Measurements from ENCODE around the gene MRPL22. TPM values are rescaled to one million over a fixed set of nuclear protein-coding genes. Genes with fewer than 3 reads are reported as not detected.

The MRPL22 gene
- total RNA-seq, 1 experiment from 2014 or later = 27.2 TPM

DNA sequence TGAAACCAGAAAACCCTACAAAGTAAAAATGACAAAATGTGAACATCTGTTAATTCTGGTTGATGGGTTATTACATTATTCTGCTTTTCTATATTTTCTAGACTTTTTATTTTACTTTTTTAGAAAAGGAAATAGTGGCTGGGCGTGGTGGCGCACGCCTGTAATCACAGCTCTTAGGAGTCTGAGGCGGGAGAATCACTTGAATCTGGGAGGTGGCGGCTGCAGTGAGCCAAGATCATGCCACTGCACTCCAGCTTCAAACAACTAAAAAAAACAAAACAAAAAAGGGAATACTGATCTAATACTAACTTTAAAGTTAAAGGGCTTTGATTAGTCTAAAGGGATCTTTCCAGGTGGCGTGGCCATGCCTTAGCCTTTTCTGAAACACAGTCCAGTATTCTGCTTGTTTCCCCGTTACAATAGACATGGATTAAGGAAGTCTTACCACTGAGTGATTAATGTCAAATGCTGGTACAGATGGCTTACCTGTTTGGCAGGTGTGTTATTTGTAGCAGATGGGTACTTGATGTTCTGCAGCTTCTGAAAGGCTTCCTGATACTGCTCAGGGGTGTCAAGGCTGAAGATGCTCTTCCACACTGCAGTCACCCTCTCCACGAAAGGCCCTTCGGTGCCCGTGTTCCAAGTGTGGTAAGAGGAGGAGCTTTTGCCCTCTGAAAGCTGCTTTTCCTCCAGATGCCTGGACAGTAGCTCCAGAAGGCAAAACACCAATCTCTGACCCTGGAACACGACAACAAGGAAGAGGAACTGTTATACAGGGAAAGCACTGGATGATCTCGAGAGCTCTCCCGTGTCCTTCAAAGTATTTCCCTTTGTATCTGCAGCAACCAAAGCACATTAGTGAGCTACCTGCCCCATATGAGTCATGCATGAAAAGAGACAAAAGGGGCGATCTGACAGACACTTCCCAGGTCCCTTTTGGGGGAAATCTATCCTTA is 45.0 kb upstream of the MRPL22 start:
- Histone ChIP-seq H3K36me3 (ENCODE audit: low read depth, low read length) (peaks cover 38% of the 10 kb centered on the region), H3K9me2 (replicated peaks; ENCODE audit: low read length) (no peaks in the 10 kb centered on the region), H3K9me3 (ENCODE audit: low read length) (no peaks in the 10 kb centered on the region), H3K79me2 (ENCODE audit: low read length) (no peaks in the 10 kb centered on the region), H3K4me2 (ENCODE audit: low read length) (no peak overlapping the region), H3K4me1 (ENCODE audit: insufficient read depth, low read length) (no peaks in the 10 kb centered on the region), H3K4me3 (ENCODE audit: low read length) (no peak overlapping the region), H4K20me1 (ENCODE audit: low read length) (no peaks in the 10 kb centered on the region), H3F3A (ENCODE audit: low read length, unreplicated experiment) (no peaks in the 10 kb centered on the region), H3K9ac (ENCODE audit: low read length) (no peak overlapping the region), H2AFZ (ENCODE audit: low read length) (no peak overlapping the region), H3K27me3 (ENCODE audit: low read length) (no peaks in the 10 kb centered on the region), H3K27ac (ENCODE audit: low read length) (no peak overlapping the region)
- CTCF ChIA-PET = no interaction called here
- TF ChIP-seq, protein P1, sequence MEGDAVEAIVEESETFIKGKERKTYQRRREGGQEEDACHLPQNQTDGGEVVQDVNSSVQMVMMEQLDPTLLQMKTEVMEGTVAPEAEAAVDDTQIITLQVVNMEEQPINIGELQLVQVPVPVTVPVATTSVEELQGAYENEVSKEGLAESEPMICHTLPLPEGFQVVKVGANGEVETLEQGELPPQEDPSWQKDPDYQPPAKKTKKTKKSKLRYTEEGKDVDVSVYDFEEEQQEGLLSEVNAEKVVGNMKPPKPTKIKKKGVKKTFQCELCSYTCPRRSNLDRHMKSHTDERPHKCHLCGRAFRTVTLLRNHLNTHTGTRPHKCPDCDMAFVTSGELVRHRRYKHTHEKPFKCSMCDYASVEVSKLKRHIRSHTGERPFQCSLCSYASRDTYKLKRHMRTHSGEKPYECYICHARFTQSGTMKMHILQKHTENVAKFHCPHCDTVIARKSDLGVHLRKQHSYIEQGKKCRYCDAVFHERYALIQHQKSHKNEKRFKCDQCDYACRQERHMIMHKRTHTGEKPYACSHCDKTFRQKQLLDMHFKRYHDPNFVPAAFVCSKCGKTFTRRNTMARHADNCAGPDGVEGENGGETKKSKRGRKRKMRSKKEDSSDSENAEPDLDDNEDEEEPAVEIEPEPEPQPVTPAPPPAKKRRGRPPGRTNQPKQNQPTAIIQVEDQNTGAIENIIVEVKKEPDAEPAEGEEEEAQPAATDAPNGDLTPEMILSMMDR (conservative IDR thresholded peaks at IDR 0.05; ENCODE audit: low read depth, low read length) = no peak
- TF ChIP-seq EZH2phosphoT487 (IDR thresholded peaks at IDR 0.05; ENCODE audit: borderline replicate concordance, low read length) (no peak), EZH2 (IDR thresholded peaks at IDR 0.05; ENCODE audit: low read length, unreplicated experiment) (no peak)
- ATAC-seq (no peak), DNase-seq (no peak)
- POLR2A ChIA-PET (ENCODE audit: unreplicated experiment) = no interaction called here
- intact Hi-C loops (cut with micrococcal nuclease) = no loop called here
- no TSS peak for BruUV-seq (replicated peaks)

DNA sequence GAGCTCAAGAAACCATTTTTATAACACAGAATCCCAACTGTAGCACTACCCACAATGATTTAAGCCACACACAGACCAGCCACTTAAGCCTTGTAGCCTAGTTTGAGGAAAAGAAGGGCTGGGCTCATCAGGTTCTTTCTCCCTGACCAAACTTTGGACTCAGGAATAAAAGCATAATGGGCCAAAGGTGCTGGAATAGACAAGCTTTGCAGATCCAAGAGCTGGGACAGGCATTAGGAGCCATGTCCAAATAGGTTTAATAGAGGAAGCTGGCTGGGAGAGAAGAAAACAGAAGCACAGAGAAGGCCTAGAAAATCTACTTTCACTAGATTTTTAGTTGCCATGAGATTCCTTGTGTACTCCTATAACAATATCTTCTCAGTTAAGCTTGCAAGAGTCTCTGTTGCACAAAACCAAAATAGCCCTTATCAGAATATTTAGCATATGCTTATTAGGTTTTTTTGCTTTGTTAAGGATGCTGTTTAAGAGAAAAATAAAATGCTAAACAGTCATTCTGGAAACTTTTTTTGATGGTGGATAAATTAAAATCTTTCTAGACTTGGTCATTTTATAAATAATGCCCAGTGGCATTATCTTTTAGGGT is 44.2 kb upstream of the MRPL22 start:
- Histone ChIP-seq H2AFZ (ENCODE audit: low read length) (no peak overlapping the region), H3K4me2 (ENCODE audit: low read length) (no peak overlapping the region), H3K79me2 (ENCODE audit: low read length) (no peaks in the 10 kb centered on the region), H3K9ac (ENCODE audit: low read length) (no peak overlapping the region), H3K4me3 (ENCODE audit: low read length) (no peak overlapping the region), H3K27me3 (ENCODE audit: low read length) (no peaks in the 10 kb centered on the region), H3K9me2 (replicated peaks; ENCODE audit: low read length) (no peaks in the 10 kb centered on the region), H3K9me3 (ENCODE audit: low read length) (no peaks in the 10 kb centered on the region), H3K36me3 (ENCODE audit: low read depth, low read length) (peaks cover 33% of the 10 kb centered on the region), H3F3A (ENCODE audit: low read length, unreplicated experiment) (no peaks in the 10 kb centered on the region), H3K4me1 (ENCODE audit: insufficient read depth, low read length) (no peaks in the 10 kb centered on the region), H3K27ac (ENCODE audit: low read length) (no peak overlapping the region), H4K20me1 (ENCODE audit: low read length) (no peaks in the 10 kb centered on the region)
- no peak for DNase-seq
- ChIA-PET CTCF (no interaction called here), POLR2A (ENCODE audit: unreplicated experiment) (no interaction called here)
- TF ChIP-seq EZH2 (IDR thresholded peaks at IDR 0.05; ENCODE audit: low read length, unreplicated experiment) = no peak
- no peak for TF ChIP-seq EZH2phosphoT487 (IDR thresholded peaks at IDR 0.05; ENCODE audit: borderline replicate concordance, low read length)
- TF ChIP-seq, protein P1 (conservative IDR thresholded peaks at IDR 0.05; ENCODE audit: low read depth, low read length) = no peak
- BruUV-seq (replicated peaks) = no TSS peak
- intact Hi-C loops (cut with micrococcal nuclease) = no loop called here
- no peak for ATAC-seq

DNA sequence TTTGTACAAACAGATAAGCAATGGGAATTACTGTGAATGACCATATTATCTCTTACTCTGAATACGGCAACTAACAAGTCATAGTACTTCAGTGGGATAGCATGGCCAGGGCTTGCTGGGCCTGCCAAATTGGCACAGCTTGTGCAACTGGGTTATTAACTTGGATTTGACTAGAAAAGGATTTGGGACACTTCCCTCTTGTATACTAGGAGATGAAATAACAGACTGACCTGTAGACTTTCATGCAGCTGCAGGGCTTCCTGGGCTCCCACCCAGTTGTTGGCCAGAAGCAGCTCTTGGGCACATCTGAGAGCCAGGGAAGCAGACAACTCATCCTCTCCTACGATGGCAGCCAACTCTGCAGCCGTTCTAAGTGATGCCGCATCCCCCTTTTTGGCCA is 42.7 kb upstream of the MRPL22 start:
- H3K27ac ChIP-seq (ENCODE audit: low read length) = no peak overlapping the region
- H3K9ac ChIP-seq (ENCODE audit: low read length) = no peak overlapping the region
- H4K20me1 ChIP-seq (ENCODE audit: low read length) = no peaks in the 10 kb centered on the region
- H3K27me3 ChIP-seq (ENCODE audit: low read length) = no peaks in the 10 kb centered on the region
- H3K4me3 ChIP-seq (ENCODE audit: low read length) = no peak overlapping the region
- POLR2A ChIA-PET (ENCODE audit: unreplicated experiment) = no interaction called here
- BruUV-seq (replicated peaks) = no TSS peak
- H3K4me2 ChIP-seq (ENCODE audit: low read length) = no peak overlapping the region
- ATAC-seq (no peak), DNase-seq (no peak)
- intact Hi-C loops (cut with micrococcal nuclease) = no loop called here
- peaks cover 33% of the 10 kb centered on the region for H3K36me3 ChIP-seq (ENCODE audit: low read depth, low read length)
- H3F3A ChIP-seq (ENCODE audit: low read length, unreplicated experiment) = no peaks in the 10 kb centered on the region
- no peaks in the 10 kb centered on the region for H3K79me2 ChIP-seq (ENCODE audit: low read length)
- H3K9me2 ChIP-seq (replicated peaks; ENCODE audit: low read length) = no peaks in the 10 kb centered on the region
- no peaks in the 10 kb centered on the region for H3K4me1 ChIP-seq (ENCODE audit: insufficient read depth, low read length)
- H3K9me3 ChIP-seq (ENCODE audit: low read length) = no peaks in the 10 kb centered on the region
- no peak overlapping the region for H2AFZ ChIP-seq (ENCODE audit: low read length)
- TF ChIP-seq, protein P1 (conservative IDR thresholded peaks at IDR 0.05; ENCODE audit: low read depth, low read length) = no peak
- TF ChIP-seq EZH2 (IDR thresholded peaks at IDR 0.05; ENCODE audit: low read length, unreplicated experiment) (no peak), EZH2phosphoT487 (IDR thresholded peaks at IDR 0.05; ENCODE audit: borderline replicate concordance, low read length) (no peak)
- CTCF ChIA-PET = interaction anchor here (0.7 kb wide), 1 partner anchor 248 kb away, joined by 7 read pairs; no protein-coding TSS in a partner anchor

Measured in PC-3 (cell line).